Left colon (tissue), 2 donors: Measurements from ENCODE around the gene PATZ1. TPM values are rescaled to one million over a fixed set of nuclear protein-coding genes. Genes with fewer than 3 reads are reported as not detected.

ENCODE experiments used
- total RNA-seq, 2 donors: library from RNA; stranded (reverse); fragmentation: NEBNext Ultra II Directional; extraction: Animal tissue kit (Norgen Biotek cat#: 25700); gene quantifications; one replicate each; pipeline ENCODE4 v1.2.1, GENCODE V29; 2021
- donor health status: DM: no; HTN: no; CAD: no.
- donor health status: DM: yes; HTN: yes; CAD: no.

PATZ1 gene
- total RNA-seq, 2 donors from 2014 or later = 11.0 to 15.0 TPM

Other genes with a start within 250 kb of the PATZ1 start
- 10 to 100 TPM; 24.3 to 64.4 TPM for gene SELENOM, start 238.8 kb downstream of the PATZ1 start, total RNA-seq
- 10 to 100 TPM; 26.3 to 34.4 TPM for gene INPP5J, start 223.4 kb downstream of the PATZ1 start, total RNA-seq
- gene PLA2G3, start 205.8 kb downstream of the PATZ1 start, total RNA-seq = under 1 TPM in 1 of 2 donors, not detected in 1; 0.49 TPM
- 10 to 100 TPM; 36.6 to 40.5 TPM for gene RNF185, start 186.2 kb downstream of the PATZ1 start, total RNA-seq
- 100 to 1,000 TPM; 102 to 142 TPM for gene LIMK2, start 134.0 kb downstream of the PATZ1 start, total RNA-seq
- gene PIK3IP1, start 53.9 kb downstream of the PATZ1 start, total RNA-seq = 10 to 100 TPM in 1 of 2 donors, 1 to 10 TPM in 1; 8.1 to 21.9 TPM
- 10 to 100 TPM; 29.9 to 34.5 TPM for gene DRG1, start 53.3 kb upstream of the PATZ1 start, total RNA-seq
- 10 to 100 TPM; 27.1 to 27.3 TPM for gene EIF4ENIF1, start 143.5 kb upstream of the PATZ1 start, total RNA-seq
- 10 to 100 TPM; 39.9 to 40.3 TPM for gene SFI1, start 150.2 kb upstream of the PATZ1 start, total RNA-seq